Measurements from ENCODE around the gene HHIPL1. TPM values are rescaled to one million over a fixed set of nuclear protein-coding genes. Genes with fewer than 3 reads are reported as not detected.

HHIPL1 gene
- total and polyA plus RNA-seq, 2 of the 8 experiments (the other 6 are each of a cell fraction or from before 2014, with no cell fraction given), result 1.5 to 2.6 TPM

DNA sequence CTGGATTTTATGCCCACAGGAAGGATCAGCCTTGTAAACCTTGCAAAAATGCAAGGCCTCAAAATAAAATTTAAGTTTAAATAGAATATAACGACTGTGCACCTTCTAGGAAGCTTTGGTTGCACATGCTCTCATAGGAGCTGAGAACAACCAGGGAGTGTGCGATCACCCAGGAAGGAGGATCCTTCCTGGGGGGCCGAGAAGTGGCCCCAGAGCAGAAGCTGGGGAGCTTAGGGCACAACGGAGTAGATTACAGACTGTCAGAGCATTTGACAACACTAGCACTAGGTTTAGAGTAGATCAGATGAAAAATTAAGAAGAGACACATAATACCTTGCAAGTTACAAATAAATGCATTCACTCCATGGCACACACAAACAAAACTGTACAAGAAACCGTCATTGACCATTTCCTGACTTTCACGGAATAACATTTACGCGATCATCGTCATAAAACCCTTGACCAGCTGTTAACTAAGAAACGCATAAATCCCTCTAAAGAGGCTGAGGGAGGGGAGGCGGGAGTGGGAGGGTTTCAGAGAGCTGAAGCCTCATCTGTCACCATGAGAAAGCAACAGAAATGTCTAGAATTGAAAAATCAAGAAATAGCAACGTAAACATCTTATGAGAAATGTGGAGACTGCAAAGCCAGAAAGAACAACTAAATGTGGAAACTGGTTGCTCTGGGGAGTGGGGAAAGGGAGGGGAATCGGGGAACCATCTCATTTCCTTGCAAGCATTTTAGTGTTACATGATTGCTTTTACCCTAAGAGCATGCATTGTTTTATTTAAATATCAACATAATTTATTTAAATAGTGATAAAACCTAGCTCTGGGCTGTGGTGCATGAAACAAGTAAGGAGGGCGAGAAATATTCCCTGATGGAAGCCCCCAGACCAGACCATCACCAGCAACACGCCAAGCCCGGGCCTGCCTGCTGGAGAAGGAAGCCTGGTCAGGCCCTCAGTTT, 27.8 kb upstream of the HHIPL1 start (continued):
- TF ChIP-seq EZH2 (IDR thresholded peaks at IDR 0.05; ENCODE audit: low read depth, low read length, severe bottlenecking) (no peak), CREB1 (IDR thresholded peaks at IDR 0.05) (no peak), SP4 (IDR thresholded peaks at IDR 0.05; ENCODE audit: low read length) (no peak), MAFK (IDR thresholded peaks at IDR 0.05; ENCODE audit: low read depth, low read length) (no peak), YY1 (IDR thresholded peaks at IDR 0.05; ENCODE audit: low read depth, low read length) (no peak), CTBP2 (IDR thresholded peaks at IDR 0.05; ENCODE audit: borderline replicate concordance, insufficient read depth, insufficient read length, low read length) (no peak), GABPA (IDR thresholded peaks at IDR 0.05; ENCODE audit: borderline replicate concordance, insufficient read depth, low read length) (no peak)
- TF ChIP-seq, protein P1, sequence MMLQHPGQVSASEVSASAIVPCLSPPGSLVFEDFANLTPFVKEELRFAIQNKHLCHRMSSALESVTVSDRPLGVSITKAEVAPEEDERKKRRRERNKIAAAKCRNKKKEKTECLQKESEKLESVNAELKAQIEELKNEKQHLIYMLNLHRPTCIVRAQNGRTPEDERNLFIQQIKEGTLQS (IDR thresholded peaks at IDR 0.05; ENCODE audit: insufficient read depth, low read depth, low read length), result no peak

Measured in H1 (cell line).